ENCODE data around the gene KCNK3. TPM values are rescaled to one million over a fixed set of nuclear protein-coding genes. Genes with fewer than 3 reads are reported as not detected.

Gene KCNK3
- polyA plus RNA-seq, 1 donor from 2014 or later: 12.9 TPM

GRCh38 chr2:26707747-26708146, 15.2 kb downstream of the KCNK3 start:
- Histone ChIP-seq H3K4me2 (ENCODE audit: low read length) (no peak overlapping the region), H3K9me3 (ENCODE audit: low read length) (no peaks in the 10 kb centered on the region), H3K9ac (ENCODE audit: low read length) (no peak overlapping the region), H3K27ac (ENCODE audit: low read length) (no peak overlapping the region), H2AFZ (ENCODE audit: low read depth, low read length) (no peak overlapping the region), H3K36me3 (ENCODE audit: insufficient read depth, low read length) (no peaks in the 10 kb centered on the region), H3K27me3 (ENCODE audit: insufficient read depth, low read depth, low read length) (no peaks in the 10 kb centered on the region), H3K4me3 (ENCODE audit: low read length) (no peak overlapping the region), H3K9me2 (ENCODE audit: insufficient read depth, low read length) (no peaks in the 10 kb centered on the region), H3F3A (ENCODE audit: insufficient read depth, low read length, poor library complexity, severe bottlenecking) (no peaks in the 10 kb centered on the region), H4K20me1 (ENCODE audit: insufficient read depth) (no peaks in the 10 kb centered on the region), H3K79me2 (replicated peaks; ENCODE audit: insufficient read depth, low read length) (no peaks in the 10 kb centered on the region)
- TF ChIP-seq POLR2AphosphoS5 (IDR thresholded peaks at IDR 0.05) (no peak), SMC3 (conservative IDR thresholded peaks at IDR 0.05; ENCODE audit: poor library complexity) (no peak), CTCF (IDR thresholded peaks at IDR 0.05; ENCODE audit: poor library complexity, severe bottlenecking) (no peak), TAF1 (IDR thresholded peaks at IDR 0.05; ENCODE audit: low read depth) (no peak), EP300 (conservative IDR thresholded peaks at IDR 0.05; ENCODE audit: poor library complexity, severe bottlenecking) (no peak)

GRCh38 chr2:26708457-26708856, 15.9 kb downstream of the KCNK3 start:
- Histone ChIP-seq H3K9me3 (ENCODE audit: low read length) (no peaks in the 10 kb centered on the region), H4K20me1 (ENCODE audit: insufficient read depth) (no peaks in the 10 kb centered on the region), H3F3A (ENCODE audit: insufficient read depth, low read length, poor library complexity, severe bottlenecking) (no peaks in the 10 kb centered on the region), H3K79me2 (replicated peaks; ENCODE audit: insufficient read depth, low read length) (no peaks in the 10 kb centered on the region), H3K4me2 (ENCODE audit: low read length) (no peak overlapping the region), H2AFZ (ENCODE audit: low read depth, low read length) (no peak overlapping the region), H3K4me3 (ENCODE audit: low read length) (no peak overlapping the region), H3K9ac (ENCODE audit: low read length) (no peak overlapping the region), H3K27me3 (ENCODE audit: insufficient read depth, low read depth, low read length) (no peaks in the 10 kb centered on the region), H3K27ac (ENCODE audit: low read length) (no peak overlapping the region), H3K9me2 (ENCODE audit: insufficient read depth, low read length) (no peaks in the 10 kb centered on the region), H3K36me3 (ENCODE audit: insufficient read depth, low read length) (no peaks in the 10 kb centered on the region)
- TF ChIP-seq MXI1 (conservative IDR thresholded peaks at IDR 0.05; ENCODE audit: poor library complexity, severe bottlenecking) (no peak), TAF1 (IDR thresholded peaks at IDR 0.05; ENCODE audit: low read depth) (no peak), REST (IDR thresholded peaks at IDR 0.05; ENCODE audit: borderline replicate concordance) (no peak), SMC3 (conservative IDR thresholded peaks at IDR 0.05; ENCODE audit: poor library complexity) (no peak), RAD21 (conservative IDR thresholded peaks at IDR 0.05) (no peak), EZH2 (IDR thresholded peaks at IDR 0.05; ENCODE audit: borderline replicate concordance, insufficient read depth, low read length, poor library complexity, severe bottlenecking) (no peak), EP300 (conservative IDR thresholded peaks at IDR 0.05; ENCODE audit: poor library complexity, severe bottlenecking) (no peak)
